Spleen (tissue), 11 donors: ENCODE measurements around the gene RYR3. TPM values are rescaled to one million over a fixed set of nuclear protein-coding genes. Genes with fewer than 3 reads are reported as not detected.

Experiments used
- DNase-seq: peaks from one replicate; pipeline ENCODE4 v3.0.0-alpha.2; 2020
- H3K27ac ChIP-seq, 8 donors: fragments of 200-600 bp; sonication (generic) in 7 of 8; 1 replicate in 4 of 8; 2 replicates in 4 of 8; pipeline versions ENCODE4 v1.5.0 to v1.8.0; 2016 to 2021; ENCODE audit warnings: inconsistent platforms in 4 of 8, mild to moderate bottlenecking in 4 of 8, moderate library complexity in 1 of 8
- H3K27me3 ChIP-seq, 7 donors: fragments of 200-600 bp; sonication (generic) in 6 of 7; replicated peaks in 1 of 7; 1 replicate in 4 of 7; 2 replicates in 3 of 7; pipeline versions ENCODE4 v1.5.0 to v1.8.0; 2016 to 2021; ENCODE audit warnings: inconsistent platforms in 3 of 7, mild to moderate bottlenecking in 1 of 7
- H3K36me3 ChIP-seq, 6 donors: fragments of 200-600 bp; sonication (generic) in 5 of 6; 1 replicate in 4 of 6; 2 replicates in 2 of 6; pipeline versions ENCODE4 v1.5.0 to v1.8.0; 2016 to 2021; ENCODE audit warnings: inconsistent platforms in 2 of 6
- H3K4me1 ChIP-seq, 6 donors: fragments of 200-600 bp; sonication (generic) in 5 of 6; 1 replicate in 3 of 6; 2 replicates in 3 of 6; pipeline versions ENCODE4 v1.5.0 to v1.8.0; 2016 to 2021; ENCODE audit warnings: inconsistent platforms in 3 of 6
- H3K4me3 ChIP-seq, 8 donors: fragments of 200-600 bp; sonication (generic) in 7 of 8; 1 replicate in 4 of 8; 2 replicates in 4 of 8; pipeline versions ENCODE4 v1.5.0 to v1.8.0; 2016 to 2021; ENCODE audit warnings: inconsistent platforms in 4 of 8, mild to moderate bottlenecking in 4 of 8, moderate library complexity in 2 of 8
- H3K9me3 ChIP-seq, 8 donors: fragments of 200-600 bp; sonication (generic) in 7 of 8; 1 replicate in 4 of 8; 2 replicates in 4 of 8; pipeline versions ENCODE4 v1.5.0 to v1.8.0; 2016 to 2021; ENCODE audit warnings: inconsistent platforms in 4 of 8
- POLR2A ChIP-seq, 3 donors: fragments of 450-650 bp; IDR thresholded peaks; one replicate each; pipeline ENCODE4 v1.5.1; 2017; ENCODE audit warnings: antibody characterized with exemption in 3 of 3, mild to moderate bottlenecking in 1 of 3
- POLR2AphosphoS5 ChIP-seq, 3 donors: sonication (generic); formaldehyde crosslinking; IDR thresholded peaks; one replicate each; pipeline ENCODE4 v1.5.1; 2017; ENCODE audit warnings: antibody characterized with exemption in 3 of 3
- WGBS, 5 donors: extraction: QIAGEN DNeasy Blood & Tissue Kit in 3 of 5; methylation state at CpG; one replicate each; pipeline versions ENCODE4 v1.1.5 to v1.1.7; 2013 to 2018; 5-methylcytosine and 5-hydroxymethylcytosine counted together
- intact Hi-C: fragments of 100-400 bp; cut with DNase I; formaldehyde crosslinking; loops from one replicate; pipeline ENCODE4 v1.15.0; 2023; ENCODE audit warnings: low total_unique reads
- polyA plus RNA-seq, 3 donors: library from polyadenylated mRNA; stranded (reverse); fragments of 200-250 nt; gene quantifications; one replicate each; pipeline ENCODE4 v1.2.1, GENCODE V29; 2013
- total RNA-seq, 7 donors: library from RNA; depleted of rRNA in 3 of 7; stranded (reverse); fragments of >200 nt in 3 of 7; fragmentation: NEBNext Ultra II Directional in 4 of 7; extraction: Animal tissue kit (Norgen Biotek cat#: 25700) in 4 of 7; gene quantifications; one replicate each; pipeline versions ENCODE4 v1.1.0 to v1.2.1, GENCODE V29; 2016 to 2021
- TF ChIP-seq, protein P1 (sequence below), 11 experiments: fragments of 200-600 bp in 7 of 11; fragments of 450-650 bp in 4 of 11; sonication (generic) in 4 of 11; IDR thresholded peaks in 8 of 11; conservative IDR thresholded peaks in 3 of 11; 1 replicate in 7 of 11; 2 replicates in 4 of 11; pipeline versions ENCODE4 v1.4.0 to v1.8.0; 2016 to 2021; ENCODE audit warnings: antibody characterized with exemption in 11 of 11, inconsistent platforms in 4 of 11, mild to moderate bottlenecking in 1 of 11
- donor health status: healthy with polysubstance abuse.
- donor health status: DM: no; HTN: no; CAD: no; lungs with moderate emphysema.
- donor health status: DM: no; HTN: no; CAD: no.
- donor health status: Bipolar disorder and iron deficiency.
- donor health status: healthy.
- donor health status: DM: no; HTN: no; CAD: no.
- donor health status: DM: yes; HTN: yes; CAD: no.

RYR3 gene
- total and polyA plus RNA-seq, 10 donors = 0.11 to 5.9 (median 1.3) TPM

DNA sequence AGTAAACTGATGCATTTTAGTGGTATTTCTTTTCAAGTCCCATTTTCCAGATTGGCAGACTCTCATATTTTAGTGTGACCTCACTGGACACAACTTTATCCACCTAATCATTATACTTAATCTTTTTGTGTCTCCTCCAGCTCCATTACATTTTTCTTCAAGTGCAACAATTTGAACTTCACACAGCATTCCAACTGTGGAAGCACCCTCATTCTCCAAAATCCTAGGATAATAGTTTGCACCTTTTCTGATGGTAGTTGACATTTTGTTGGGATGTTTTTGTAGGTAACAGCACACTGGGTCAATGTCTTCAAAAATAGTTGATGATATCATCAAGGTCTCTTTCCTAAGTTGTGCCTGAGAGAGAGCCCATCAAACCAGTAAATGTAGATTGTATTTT, 123.1 kb downstream of the RYR3 start:
- Histone ChIP-seq H3K27ac (no peak overlapping the region), H3K4me1 (no peaks in the 10 kb centered on the region), H3K36me3 (no peaks in the 10 kb centered on the region), H3K9me3 (no peaks in the 10 kb centered on the region), H3K4me3 (no peak overlapping the region), H3K27me3 (peaks cover 0 to 3% (median 0%) of the 10 kb centered on the region in 7 donors)
- TF ChIP-seq POLR2AphosphoS5 (IDR thresholded peaks at IDR 0.05) (no peak), POLR2A (IDR thresholded peaks at IDR 0.05) (no peak)
- TF ChIP-seq, protein P1, sequence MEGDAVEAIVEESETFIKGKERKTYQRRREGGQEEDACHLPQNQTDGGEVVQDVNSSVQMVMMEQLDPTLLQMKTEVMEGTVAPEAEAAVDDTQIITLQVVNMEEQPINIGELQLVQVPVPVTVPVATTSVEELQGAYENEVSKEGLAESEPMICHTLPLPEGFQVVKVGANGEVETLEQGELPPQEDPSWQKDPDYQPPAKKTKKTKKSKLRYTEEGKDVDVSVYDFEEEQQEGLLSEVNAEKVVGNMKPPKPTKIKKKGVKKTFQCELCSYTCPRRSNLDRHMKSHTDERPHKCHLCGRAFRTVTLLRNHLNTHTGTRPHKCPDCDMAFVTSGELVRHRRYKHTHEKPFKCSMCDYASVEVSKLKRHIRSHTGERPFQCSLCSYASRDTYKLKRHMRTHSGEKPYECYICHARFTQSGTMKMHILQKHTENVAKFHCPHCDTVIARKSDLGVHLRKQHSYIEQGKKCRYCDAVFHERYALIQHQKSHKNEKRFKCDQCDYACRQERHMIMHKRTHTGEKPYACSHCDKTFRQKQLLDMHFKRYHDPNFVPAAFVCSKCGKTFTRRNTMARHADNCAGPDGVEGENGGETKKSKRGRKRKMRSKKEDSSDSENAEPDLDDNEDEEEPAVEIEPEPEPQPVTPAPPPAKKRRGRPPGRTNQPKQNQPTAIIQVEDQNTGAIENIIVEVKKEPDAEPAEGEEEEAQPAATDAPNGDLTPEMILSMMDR (IDR thresholded peaks at IDR 0.05 in 8 of 11, conservative IDR thresholded peaks at IDR 0.05 in 3 of 11) = no peak
- DNase-seq = no peak
- intact Hi-C loops = no loop called here

DNA sequence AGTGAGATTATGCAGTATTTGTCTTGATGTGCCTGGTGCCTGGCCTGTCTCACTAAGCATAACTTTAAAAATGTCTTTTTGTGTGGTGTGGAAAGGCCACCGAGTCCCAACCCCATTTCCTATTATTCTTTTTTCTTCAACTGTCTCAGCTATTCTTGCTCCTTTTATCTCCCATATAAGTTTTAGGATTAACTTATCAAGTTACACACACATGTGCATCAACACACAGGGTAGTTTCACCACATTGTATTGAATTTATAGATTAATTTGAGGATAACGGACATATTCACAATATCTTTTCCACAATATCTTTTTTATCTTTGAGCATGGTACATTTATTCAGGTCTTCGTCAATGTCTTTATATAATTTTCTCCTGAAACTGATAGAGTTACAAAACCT, 127.6 kb downstream of the RYR3 start:
- H3K4me3 ChIP-seq = no peak overlapping the region
- TF ChIP-seq POLR2A (IDR thresholded peaks at IDR 0.05) (no peak), POLR2AphosphoS5 (IDR thresholded peaks at IDR 0.05) (no peak)
- TF ChIP-seq, protein P1 (IDR thresholded peaks at IDR 0.05 in 8 of 11, conservative IDR thresholded peaks at IDR 0.05 in 3 of 11) = no peak
- intact Hi-C loops = no loop called here
- H3K4me1 ChIP-seq = no peaks in the 10 kb centered on the region
- H3K9me3 ChIP-seq = no peaks in the 10 kb centered on the region
- 86 to 95% (median 89%) methylated on average over 3 of the region's 3 CpGs for WGBS, 5 donors
- H3K27ac ChIP-seq = no peak overlapping the region
- peaks cover 0 to 28% (median 0%) of the 10 kb centered on the region in 7 donors for H3K27me3 ChIP-seq
- no peak for DNase-seq
- H3K36me3 ChIP-seq = no peaks in the 10 kb centered on the region

DNA sequence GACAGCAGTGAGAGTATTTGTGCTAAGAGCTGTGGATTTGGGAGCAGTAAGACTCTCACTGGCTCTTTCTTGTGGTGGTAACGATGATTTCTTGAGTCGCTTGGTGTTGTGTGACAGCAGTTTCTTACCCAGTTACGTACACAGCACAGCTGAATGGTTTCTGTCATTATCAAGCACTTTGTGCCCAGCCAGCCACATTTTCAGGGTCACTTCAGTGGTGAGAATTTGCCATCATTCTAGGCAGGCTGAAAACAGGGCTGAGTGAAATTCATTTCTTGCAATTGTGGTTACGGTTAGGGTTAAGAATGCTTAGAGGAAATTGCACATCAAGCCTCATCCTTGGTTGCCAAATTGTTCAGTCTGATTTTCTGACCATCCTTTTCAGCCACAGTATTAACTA, 130.1 kb downstream of the RYR3 start:
- no peak for DNase-seq
- Histone ChIP-seq H3K27me3 (peaks cover 0 to 36% (median 0%) of the 10 kb centered on the region in 7 donors), H3K4me1 (no peaks in the 10 kb centered on the region), H3K4me3 (no peak overlapping the region), H3K36me3 (no peaks in the 10 kb centered on the region), H3K27ac (no peak overlapping the region), H3K9me3 (no peaks in the 10 kb centered on the region)
- TF ChIP-seq, protein P1 (IDR thresholded peaks at IDR 0.05 in 8 of 11, conservative IDR thresholded peaks at IDR 0.05 in 3 of 11) = no peak
- TF ChIP-seq POLR2AphosphoS5 (IDR thresholded peaks at IDR 0.05) (no peak), POLR2A (IDR thresholded peaks at IDR 0.05) (no peak)
- 45 to 54% (median 50%) methylated on average over 4 of the region's 4 CpGs for WGBS, 5 donors
- intact Hi-C loops = no loop called here

- WGBS, 5 donors = 18 to 47% (median 39%) methylated on average over 3 of the region's 3 CpGs
- no peaks in the 10 kb centered on the region for H3K36me3 ChIP-seq
Observed at GRCh38 chr15:33442449-33442848, 131.7 kb downstream of the RYR3 start.

More at GRCh38 chr15:33442449-33442848, 131.7 kb downstream of the RYR3 start:
- Histone ChIP-seq H3K27ac (no peak overlapping the region), H3K4me3 (no peak overlapping the region), H3K27me3 (peaks cover 0 to 36% (median 0%) of the 10 kb centered on the region in 7 donors), H3K9me3 (no peaks in the 10 kb centered on the region), H3K4me1 (no peaks in the 10 kb centered on the region)
- TF ChIP-seq, protein P1 (IDR thresholded peaks at IDR 0.05 in 8 of 11, conservative IDR thresholded peaks at IDR 0.05 in 3 of 11) = no peak
- TF ChIP-seq POLR2AphosphoS5 (IDR thresholded peaks at IDR 0.05) = no peak
- TF ChIP-seq POLR2A (IDR thresholded peaks at IDR 0.05) = no peak
- DNase-seq = no peak
- intact Hi-C loops = no loop called here
